HFFc6 (cell line): ENCODE measurements around the gene AFF1. TPM values are rescaled to one million over a fixed set of nuclear protein-coding genes. Genes with fewer than 3 reads are reported as not detected.
A peak's percentile ranks its signal among the peaks of the same experiment; 100 is the strongest.

Experiments
- DNase-seq: peaks from one replicate; pipeline ENCODE4 v3.0.0-alpha.2; 2018
- H3K27ac Mint-ChIP-seq: 2 replicates; pipeline ENCODE4 v1.8.0; 2020; ENCODE audit warnings: mild to moderate bottlenecking, mixed read lengths
- H3K27me3 Mint-ChIP-seq: 2 replicates; pipeline ENCODE4 v1.8.0; 2021; ENCODE audit warnings: mild to moderate bottlenecking, moderate library complexity, mixed read lengths; ENCODE audit not compliant: insufficient read depth
- H3K36me3 Mint-ChIP-seq: 2 replicates; pipeline ENCODE4 v1.8.0; 2021; ENCODE audit warnings: low read depth, mixed read lengths
- H3K4me1 Mint-ChIP-seq: 2 replicates; pipeline ENCODE4 v1.8.0; 2020; ENCODE audit warnings: low read depth, mixed read lengths
- H3K4me3 Mint-ChIP-seq: 2 replicates; pipeline ENCODE4 v1.8.0; 2020; ENCODE audit warnings: mild to moderate bottlenecking, moderate library complexity, mixed read lengths
- H3K9me3 Mint-ChIP-seq: 2 replicates; pipeline ENCODE4 v1.8.0; 2020; ENCODE audit warnings: mild to moderate bottlenecking, mixed read lengths
- CTCF ChIP-seq: fragments of 200-600 bp; sonication (generic); IDR thresholded peaks from 2 replicates; pipeline ENCODE4 v1.5.0; 2021; ENCODE audit warnings: antibody characterized with exemption, mild to moderate bottlenecking
- total RNA-seq, 6 experiments: library from RNA; stranded (reverse); fragmentation: NEBNext Ultra II Directional; extraction: Animal tissue kit (Norgen Biotek cat#: 25700); gene quantifications; 2 replicates in 1 of 6; 3 replicates in 5 of 6; pipeline ENCODE4 v1.2.3, GENCODE V29; 2021

AFF1 gene
- total RNA-seq, 6 experiments from 2014 or later: 28.3 to 43.6 (median 32.8) TPM

DNA sequence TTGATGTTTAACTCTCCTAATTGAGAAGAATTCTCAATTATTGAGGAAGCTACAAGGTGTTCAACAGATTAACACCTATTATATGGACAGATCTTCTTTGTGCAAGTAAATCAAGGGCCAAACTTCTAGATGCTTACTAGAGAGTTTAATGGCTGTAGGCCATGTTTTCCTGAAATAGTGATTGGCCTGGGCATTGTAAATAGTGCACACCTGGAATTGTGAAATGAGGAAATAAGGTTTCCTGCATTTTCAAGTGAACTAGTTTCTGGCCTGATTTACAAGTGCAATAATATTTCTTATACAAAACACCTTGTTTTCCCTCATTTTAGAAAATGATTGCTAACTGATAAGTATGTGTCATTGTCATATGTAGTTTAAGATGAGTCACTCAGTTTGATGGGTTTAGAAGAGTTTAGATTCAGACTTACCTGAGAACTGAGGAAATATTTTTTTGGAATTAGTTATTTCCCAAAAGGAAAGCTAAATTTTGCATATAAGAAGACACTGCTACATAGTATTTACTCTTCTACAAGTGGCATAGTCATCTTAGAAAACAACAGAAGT lies 21.2 kb downstream of the AFF1 start:
- Mint-ChIP-seq H3K4me1 (peaks cover 59% of the 10 kb centered on the region), H3K4me3 (no peak overlapping the region), H3K27ac (no peak overlapping the region), H3K36me3 (peaks cover 9% of the 10 kb centered on the region; the same call in 1 of the 2 replicates), H3K9me3 (no peaks in the 10 kb centered on the region), H3K27me3 (no peaks in the 10 kb centered on the region)
- DNase-seq: no peak
- TF ChIP-seq CTCF: no peak

GRCh38 chr4:86957215-86957614 lies 22.4 kb downstream of the AFF1 start:
- TF ChIP-seq CTCF: no peak
- peak; percentile 79 for DNase-seq
- Mint-ChIP-seq H3K4me1 (peaks cover 69% of the 10 kb centered on the region), H3K36me3 (peaks cover 7% of the 10 kb centered on the region; the same call in 1 of the 2 replicates), H3K9me3 (no peaks in the 10 kb centered on the region), H3K4me3 (peak overlapping the region; percentile 72), H3K27me3 (no peaks in the 10 kb centered on the region), H3K27ac (peak overlapping the region; percentile 74)

DNA sequence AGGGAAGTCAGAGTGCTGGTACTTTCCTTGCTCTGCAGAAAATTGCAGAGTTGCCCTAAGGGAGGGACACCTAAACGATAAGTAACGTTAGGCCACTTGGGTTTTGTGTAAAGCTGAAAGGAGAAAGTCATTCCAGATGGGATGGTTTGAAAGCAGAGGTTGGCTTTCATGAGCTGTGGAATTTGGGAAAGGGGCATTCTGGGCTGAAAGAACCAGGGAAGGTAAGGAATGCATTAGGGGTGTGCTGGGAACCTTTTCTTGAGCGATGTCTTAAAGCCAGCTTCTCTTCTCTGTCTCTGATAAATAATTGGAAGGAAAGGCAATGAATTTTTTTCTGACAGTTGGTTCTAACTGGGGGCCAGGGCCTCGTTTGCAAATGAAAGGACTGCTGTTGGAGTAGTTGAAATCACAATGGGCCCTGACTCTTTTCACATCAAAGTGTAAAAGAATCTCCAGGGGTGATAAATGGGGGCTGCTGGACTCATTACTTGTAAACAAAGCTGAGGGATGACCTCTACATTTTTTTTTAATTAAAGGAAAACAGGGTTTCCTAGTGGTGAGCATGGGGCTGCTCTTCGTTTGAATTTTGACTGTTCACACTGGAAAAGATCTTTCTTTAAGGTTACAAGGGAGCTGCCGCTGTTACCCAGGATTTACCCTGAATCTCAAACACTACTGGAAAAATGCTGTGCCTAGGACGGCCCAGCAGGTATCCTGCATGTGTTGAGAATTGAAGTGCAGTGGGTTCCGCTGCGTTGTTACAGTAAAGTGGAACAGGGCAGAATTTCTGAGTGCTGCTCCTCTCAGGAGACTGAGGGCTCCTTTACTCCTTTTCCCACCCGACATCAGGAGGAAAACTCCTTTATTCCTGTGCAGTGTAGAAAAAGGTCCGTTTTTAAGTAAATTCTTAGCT lies 25.0 kb downstream of the AFF1 start:
- no peak for DNase-seq
- no peaks in the 10 kb centered on the region for H3K9me3 Mint-ChIP-seq
- peaks cover 82% of the 10 kb centered on the region for H3K4me1 Mint-ChIP-seq
- no peak for TF ChIP-seq CTCF
- H3K27me3 Mint-ChIP-seq: no peaks in the 10 kb centered on the region
- peak overlapping the region; percentile 78 for H3K27ac Mint-ChIP-seq
- H3K4me3 Mint-ChIP-seq: peak overlapping the region; percentile 52
- H3K36me3 Mint-ChIP-seq: peaks cover 12% of the 10 kb centered on the region; the same call in 1 of the 2 replicates

DNA sequence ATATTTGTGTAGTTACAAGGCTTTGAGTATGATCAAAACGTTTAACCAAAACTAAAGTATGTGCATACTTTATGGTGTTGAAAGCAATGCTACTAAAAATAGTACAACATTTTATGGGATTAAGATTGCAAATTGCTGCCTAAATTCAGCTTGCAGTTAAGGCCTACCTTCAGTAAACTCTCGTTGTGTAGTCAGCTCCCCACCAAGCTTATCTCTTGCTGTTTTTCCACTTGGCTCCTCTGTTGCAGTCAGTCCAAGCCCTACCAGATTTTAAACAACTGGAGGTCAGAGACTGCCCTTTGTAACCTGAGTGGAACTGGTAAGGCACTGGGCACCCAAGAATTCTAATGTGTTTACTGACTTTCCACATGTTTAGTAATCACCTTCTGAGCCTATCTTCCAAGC lies 25.7 kb downstream of the AFF1 start:
- TF ChIP-seq CTCF: no peak
- Mint-ChIP-seq H3K4me1 (peaks cover 76% of the 10 kb centered on the region), H3K27me3 (no peaks in the 10 kb centered on the region), H3K36me3 (peaks cover 7% of the 10 kb centered on the region; the same call in 1 of the 2 replicates), H3K27ac (peak overlapping the region; percentile 78), H3K4me3 (peak overlapping the region; percentile 50; the same call in 1 of the 2 replicates), H3K9me3 (no peaks in the 10 kb centered on the region)
- DNase-seq: peak; percentile 38

- H3K36me3 Mint-ChIP-seq: peaks cover 5% of the 10 kb centered on the region; the same call in 1 of the 2 replicates
- H3K9me3 Mint-ChIP-seq: no peaks in the 10 kb centered on the region
- H3K4me1 Mint-ChIP-seq: peaks cover 71% of the 10 kb centered on the region
- DNase-seq: no peak
- no peak for TF ChIP-seq CTCF
- H3K4me3 Mint-ChIP-seq: peak overlapping the region; percentile 50
- peak overlapping the region; percentile 78 for H3K27ac Mint-ChIP-seq
- no peaks in the 10 kb centered on the region for H3K27me3 Mint-ChIP-seq
Observed at GRCh38 chr4:86961116-86961515, 26.3 kb downstream of the AFF1 start.
